ENCODE results near the gene FANCC.

- TF ChIP-seq, protein P1, sequence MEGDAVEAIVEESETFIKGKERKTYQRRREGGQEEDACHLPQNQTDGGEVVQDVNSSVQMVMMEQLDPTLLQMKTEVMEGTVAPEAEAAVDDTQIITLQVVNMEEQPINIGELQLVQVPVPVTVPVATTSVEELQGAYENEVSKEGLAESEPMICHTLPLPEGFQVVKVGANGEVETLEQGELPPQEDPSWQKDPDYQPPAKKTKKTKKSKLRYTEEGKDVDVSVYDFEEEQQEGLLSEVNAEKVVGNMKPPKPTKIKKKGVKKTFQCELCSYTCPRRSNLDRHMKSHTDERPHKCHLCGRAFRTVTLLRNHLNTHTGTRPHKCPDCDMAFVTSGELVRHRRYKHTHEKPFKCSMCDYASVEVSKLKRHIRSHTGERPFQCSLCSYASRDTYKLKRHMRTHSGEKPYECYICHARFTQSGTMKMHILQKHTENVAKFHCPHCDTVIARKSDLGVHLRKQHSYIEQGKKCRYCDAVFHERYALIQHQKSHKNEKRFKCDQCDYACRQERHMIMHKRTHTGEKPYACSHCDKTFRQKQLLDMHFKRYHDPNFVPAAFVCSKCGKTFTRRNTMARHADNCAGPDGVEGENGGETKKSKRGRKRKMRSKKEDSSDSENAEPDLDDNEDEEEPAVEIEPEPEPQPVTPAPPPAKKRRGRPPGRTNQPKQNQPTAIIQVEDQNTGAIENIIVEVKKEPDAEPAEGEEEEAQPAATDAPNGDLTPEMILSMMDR (IDR thresholded peaks at IDR 0.05; ENCODE audit: borderline replicate concordance, extremely low read depth, low read length, poor library complexity, severe bottlenecking), result no peak
- no peak for TF ChIP-seq EZH2 (IDR thresholded peaks at IDR 0.05; ENCODE audit: borderline replicate concordance, low read depth, low read length, severe bottlenecking)
Measured at GRCh38 chr9:95225076-95225725, 92.3 kb downstream of the FANCC start.

Data from DND-41 (cell line).